Fibroblast of lung (primary cell): Measurements from ENCODE around the gene APBB3. TPM values are rescaled to one million over a fixed set of nuclear protein-coding genes. Genes with fewer than 3 reads are reported as not detected.
A peak's percentile ranks its signal among the peaks of the same experiment; 100 is the strongest.

Experiments
- DNase-seq, 2 donors: peaks; one replicate each; pipeline versions ENCODE4 v3.0.0 to v3.0.0-alpha.2; 2010; ENCODE audit warnings: low read depth in 2 of 2
- H2AFZ ChIP-seq: 2 replicates; pipeline ENCODE4 v1.5.1; 2012; ENCODE audit warnings: low read length, control low read depth, inconsistent platforms
- H3K27ac ChIP-seq: 2 replicates; pipeline ENCODE4 v1.5.1; 2011; ENCODE audit warnings: low read length, control low read depth; ENCODE audit not compliant: insufficient read depth
- H3K27me3 ChIP-seq: 2 replicates; pipeline ENCODE4 v1.5.1; 2011; ENCODE audit warnings: mild to moderate bottlenecking, low read length; ENCODE audit not compliant: control insufficient read depth, insufficient read depth
- H3K36me3 ChIP-seq: 2 replicates; pipeline ENCODE4 v1.5.1; 2011; ENCODE audit warnings: low read length; ENCODE audit not compliant: control insufficient read depth, insufficient read depth
- H3K4me1 ChIP-seq: 2 replicates; pipeline ENCODE4 v1.5.1; 2011; ENCODE audit warnings: low read length; ENCODE audit not compliant: control insufficient read depth, insufficient read depth; ENCODE audit errors: extremely low read depth
- H3K4me2 ChIP-seq: 2 replicates; pipeline ENCODE4 v1.5.1; 2011; ENCODE audit warnings: low read length, control low read depth; ENCODE audit not compliant: insufficient read depth; ENCODE audit errors: extremely low read depth
- H3K4me3 ChIP-seq, 4 experiments: fragments of 200-600 bp in 1 of 4; sonication (generic) in 1 of 4; replicated peaks in 1 of 4; 2 replicates each; pipeline ENCODE4 v1.5.1; 2011 to 2016; ENCODE audit warnings: low read length in 4 of 4, low read depth in 3 of 4, mild to moderate bottlenecking in 3 of 4, control low read depth in 2 of 4, inconsistent platforms in 1 of 4, mixed read lengths in 1 of 4; ENCODE audit not compliant: insufficient read depth in 1 of 4; ENCODE audit errors: control extremely low read depth in 1 of 4
- H3K79me2 ChIP-seq: 2 replicates; pipeline ENCODE4 v1.5.1; 2012; ENCODE audit warnings: mild to moderate bottlenecking, low read length, inconsistent platforms; ENCODE audit not compliant: control insufficient read depth, insufficient read depth
- H3K9ac ChIP-seq: 2 replicates; pipeline ENCODE4 v1.5.1; 2011; ENCODE audit warnings: mild to moderate bottlenecking, low read length, control low read depth; ENCODE audit not compliant: insufficient read depth
- H3K9me3 ChIP-seq: 2 replicates; pipeline ENCODE4 v1.5.1; 2012; ENCODE audit warnings: low read depth, low read length; ENCODE audit not compliant: control insufficient read depth, insufficient read depth
- H4K20me1 ChIP-seq: 2 replicates; pipeline ENCODE4 v1.5.1; 2011; ENCODE audit warnings: low read length; ENCODE audit not compliant: control insufficient read depth, insufficient read depth; ENCODE audit errors: extremely low read depth
- CTCF ChIP-seq, 2 donors: IDR thresholded peaks in 1 of 2; conservative IDR thresholded peaks in 1 of 2; 1 replicate in 1 of 2; 2 replicates in 1 of 2; pipeline ENCODE4 v1.5.1; 2011 to 2012; ENCODE audit warnings: low read length in 2 of 2, control low read depth in 1 of 2, inconsistent platforms in 1 of 2, low read depth in 1 of 2, mild to moderate bottlenecking in 1 of 2
- EZH2 ChIP-seq: IDR thresholded peaks from 2 replicates; pipeline ENCODE4 v1.5.1; 2012; ENCODE audit warnings: low read length, control low read depth, mild to moderate bottlenecking; ENCODE audit errors: missing control alignments
- polyA plus RNA-seq, 2 donors: library from polyadenylated mRNA; depleted of rRNA in 1 of 2; stranded (reverse) in 1 of 2; unstranded in 1 of 2; fragments of >200 nt; gene quantifications; 2 replicates each; pipeline ENCODE4 v1.2.1, GENCODE V29; 2011 to 2012; ENCODE audit warnings: missing spikeins in 1 of 2
- total RNA-seq: library from RNA; depleted of rRNA; stranded (reverse); fragments of >200 nt; gene quantifications from 2 replicates; pipeline ENCODE4 v1.2.1, GENCODE V29; 2014

Gene APBB3
- total and polyA plus RNA-seq, 2 donors (not counting 1 experiment from before 2014, with no cell fraction given): 11.7 to 19.8 TPM

- Histone ChIP-seq H3K4me2 (peak overlapping the region; percentile 75), H3K4me3 (peak overlapping the region in 1 of 4 experiments; percentile 95), H3K9me3 (no peaks in the 10 kb centered on the region), H2AFZ (no peak overlapping the region), H3K9ac (no peak overlapping the region), H3K36me3 (no peaks in the 10 kb centered on the region), H3K4me1 (no peaks in the 10 kb centered on the region), H4K20me1 (no peaks in the 10 kb centered on the region), H3K79me2 (peaks cover 34% of the 10 kb centered on the region), H3K27ac (peak overlapping the region; percentile 81), H3K27me3 (no peaks in the 10 kb centered on the region)
- no peak for TF ChIP-seq CTCF (conservative IDR thresholded peaks at IDR 0.05 in 1 of 2, IDR thresholded peaks at IDR 0.05 in 1 of 2; ENCODE audit: low read depth in 1 of 2, low read length in 2 of 2)
- TF ChIP-seq EZH2: no peak
- DNase-seq: no peak
Measured at GRCh38 chr5:140557965-140558364, 6.4 kb downstream of the APBB3 start.

DNA sequence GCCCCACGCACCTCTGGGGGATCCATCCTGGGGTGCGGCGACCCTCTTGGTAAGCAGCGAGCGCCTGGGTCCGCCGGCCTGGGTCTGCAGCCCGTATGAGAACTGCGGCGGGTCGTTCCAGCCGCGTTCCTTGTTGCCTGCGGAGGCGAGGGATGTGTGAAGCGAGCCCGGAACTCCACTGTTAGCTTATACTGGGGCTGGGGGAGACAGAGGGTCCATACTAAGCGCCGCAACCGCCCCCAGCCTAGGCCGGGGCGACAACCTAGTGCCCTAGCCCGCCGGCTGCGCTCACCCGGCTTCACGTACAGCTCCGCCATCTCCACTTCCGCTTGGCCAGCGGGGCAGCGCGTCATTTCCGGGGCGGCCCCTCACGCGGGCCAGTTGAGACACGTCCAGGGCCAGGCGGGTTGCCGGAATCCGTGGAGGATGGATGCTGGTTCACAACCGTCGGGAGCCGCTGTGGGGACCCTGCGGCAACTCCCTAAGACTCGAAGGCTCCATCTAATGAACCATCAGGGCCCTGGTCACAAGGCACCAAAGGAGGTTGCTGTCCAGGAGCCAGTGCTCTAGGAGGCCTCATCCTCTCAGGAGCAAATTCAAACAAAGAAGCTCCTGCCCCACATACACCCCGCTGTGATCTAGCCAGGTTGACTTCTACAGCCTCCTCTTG is 7.1 kb downstream of the APBB3 start, which contains the start of gene SRA1:
Gene SRA1, minus strand, starts transcription at position 338 of the 670 bp plus-strand sequence. Its CDS starts 21 bp downstream, at position 317.
- Histone ChIP-seq H3K4me3 (peak within 1 kb of the TSS; percentile 66 to 95 (median 80)), H3K4me2 (peak within 1 kb of the TSS; percentile 89), H3K9ac (peak within 1 kb of the TSS; percentile 94), H2AFZ (peak within 1 kb of the TSS; percentile 1), H3K27ac (peak within 1 kb of the TSS; percentile 81), H4K20me1 (no peaks in the 10 kb centered on the region), H3K27me3 (no peaks in the 10 kb centered on the region), H3K4me1 (no peaks in the 10 kb centered on the region), H3K36me3 (no peaks in the 10 kb centered on the region), H3K9me3 (no peaks in the 10 kb centered on the region), H3K79me2 (peaks cover 38% of the 10 kb centered on the region)
- peak; percentile 88 to 89 for DNase-seq
- TF ChIP-seq EZH2 (no peak), CTCF (conservative IDR thresholded peaks at IDR 0.05 in 1 of 2, IDR thresholded peaks at IDR 0.05 in 1 of 2; ENCODE audit: low read depth in 1 of 2, low read length in 2 of 2) (no peak)

GRCh38 chr5:140556438-140556837 is 8.0 kb downstream of the APBB3 start:
- no peaks in the 10 kb centered on the region for H3K27me3 ChIP-seq
- TF ChIP-seq CTCF (conservative IDR thresholded peaks at IDR 0.05 in 1 of 2, IDR thresholded peaks at IDR 0.05 in 1 of 2; ENCODE audit: low read depth in 1 of 2, low read length in 2 of 2) (no peak), EZH2 (no peak)
- H3K36me3 ChIP-seq: peaks cover 5% of the 10 kb centered on the region
- peaks cover 40% of the 10 kb centered on the region for H3K79me2 ChIP-seq
- no peaks in the 10 kb centered on the region for H3K9me3 ChIP-seq
- H3K4me3 ChIP-seq: peak overlapping the region; percentile 66 to 95 (median 80)
- H3K9ac ChIP-seq: peak overlapping the region; percentile 94
- DNase-seq: peak; percentile 57 to 62
- no peak overlapping the region for H2AFZ ChIP-seq
- H3K4me1 ChIP-seq: no peaks in the 10 kb centered on the region
- H4K20me1 ChIP-seq: no peaks in the 10 kb centered on the region
- peak overlapping the region; percentile 81 for H3K27ac ChIP-seq
- H3K4me2 ChIP-seq: peak overlapping the region; percentile 89
